Sigmoid colon (tissue), 4 donors: Measurements from ENCODE around the gene TRNP1.

Experiments used
- EP300 ChIP-seq, 4 donors: sonication (generic); formaldehyde crosslinking; IDR thresholded peaks; one replicate each; pipeline ENCODE4 v1.6.1; 2017; ENCODE audit warnings: antibody characterized with exemption in 4 of 4
- POLR2A ChIP-seq, 2 donors: fragments of 450-650 bp; IDR thresholded peaks; one replicate each; pipeline ENCODE4 v1.6.1; 2016; ENCODE audit warnings: antibody characterized with exemption in 2 of 2, mild to moderate bottlenecking in 2 of 2, moderate library complexity in 2 of 2
- TF ChIP-seq, protein P1 (sequence below), 4 experiments: fragments of 450-650 bp in 3 of 4; fragments of 200-600 bp in 1 of 4; IDR thresholded peaks; one replicate each; pipeline ENCODE4 v1.5.1; 2016 to 2019; ENCODE audit warnings: antibody characterized with exemption in 4 of 4, mild to moderate bottlenecking in 3 of 4, moderate library complexity in 2 of 4

DNA sequence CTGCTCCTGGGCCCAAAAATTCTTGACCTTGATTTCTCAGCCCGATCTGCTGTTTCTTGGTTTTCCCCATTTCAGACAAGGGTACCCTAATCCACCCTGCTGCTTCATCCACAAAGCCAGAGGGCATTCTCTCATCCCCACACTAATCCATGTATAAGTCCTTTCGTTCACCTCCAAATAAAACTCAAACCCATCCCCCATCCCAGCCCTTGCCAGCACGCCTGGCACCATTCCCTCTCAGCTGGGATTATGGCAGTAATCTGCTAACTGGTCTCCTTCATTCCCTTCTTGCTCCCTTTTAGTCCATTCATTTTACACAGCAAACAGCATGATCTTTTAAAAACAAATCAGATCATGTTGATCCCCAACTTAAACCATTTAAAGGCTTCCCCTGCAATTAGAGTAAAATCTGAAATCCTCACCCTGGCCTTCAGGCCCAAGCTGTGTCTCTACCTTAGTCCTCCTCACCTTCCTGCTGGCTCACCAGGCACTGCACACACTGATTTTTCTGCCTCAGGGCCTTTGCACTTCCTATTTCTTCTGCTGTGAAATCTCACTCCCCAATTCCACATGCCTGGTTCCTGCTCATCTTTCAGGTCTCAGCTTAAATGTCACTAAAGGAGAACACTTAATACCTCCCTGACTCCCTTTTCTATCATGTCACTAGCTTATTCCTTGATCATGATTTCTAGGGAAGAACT is 12.2 kb upstream of the TRNP1 start:
- TF ChIP-seq POLR2A (IDR thresholded peaks at IDR 0.05): no peak
- TF ChIP-seq, protein P1, sequence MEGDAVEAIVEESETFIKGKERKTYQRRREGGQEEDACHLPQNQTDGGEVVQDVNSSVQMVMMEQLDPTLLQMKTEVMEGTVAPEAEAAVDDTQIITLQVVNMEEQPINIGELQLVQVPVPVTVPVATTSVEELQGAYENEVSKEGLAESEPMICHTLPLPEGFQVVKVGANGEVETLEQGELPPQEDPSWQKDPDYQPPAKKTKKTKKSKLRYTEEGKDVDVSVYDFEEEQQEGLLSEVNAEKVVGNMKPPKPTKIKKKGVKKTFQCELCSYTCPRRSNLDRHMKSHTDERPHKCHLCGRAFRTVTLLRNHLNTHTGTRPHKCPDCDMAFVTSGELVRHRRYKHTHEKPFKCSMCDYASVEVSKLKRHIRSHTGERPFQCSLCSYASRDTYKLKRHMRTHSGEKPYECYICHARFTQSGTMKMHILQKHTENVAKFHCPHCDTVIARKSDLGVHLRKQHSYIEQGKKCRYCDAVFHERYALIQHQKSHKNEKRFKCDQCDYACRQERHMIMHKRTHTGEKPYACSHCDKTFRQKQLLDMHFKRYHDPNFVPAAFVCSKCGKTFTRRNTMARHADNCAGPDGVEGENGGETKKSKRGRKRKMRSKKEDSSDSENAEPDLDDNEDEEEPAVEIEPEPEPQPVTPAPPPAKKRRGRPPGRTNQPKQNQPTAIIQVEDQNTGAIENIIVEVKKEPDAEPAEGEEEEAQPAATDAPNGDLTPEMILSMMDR (IDR thresholded peaks at IDR 0.05): no peak
- no peak for TF ChIP-seq EP300 (IDR thresholded peaks at IDR 0.05)
